ENCODE measurements around the gene PDK1.
"Not testable (repeated sequence)": the region's sequence is repeated elsewhere in the genome, so short reads cannot be mapped to it uniquely, and the experiment has no call there.

Gene PDK1

DNA sequence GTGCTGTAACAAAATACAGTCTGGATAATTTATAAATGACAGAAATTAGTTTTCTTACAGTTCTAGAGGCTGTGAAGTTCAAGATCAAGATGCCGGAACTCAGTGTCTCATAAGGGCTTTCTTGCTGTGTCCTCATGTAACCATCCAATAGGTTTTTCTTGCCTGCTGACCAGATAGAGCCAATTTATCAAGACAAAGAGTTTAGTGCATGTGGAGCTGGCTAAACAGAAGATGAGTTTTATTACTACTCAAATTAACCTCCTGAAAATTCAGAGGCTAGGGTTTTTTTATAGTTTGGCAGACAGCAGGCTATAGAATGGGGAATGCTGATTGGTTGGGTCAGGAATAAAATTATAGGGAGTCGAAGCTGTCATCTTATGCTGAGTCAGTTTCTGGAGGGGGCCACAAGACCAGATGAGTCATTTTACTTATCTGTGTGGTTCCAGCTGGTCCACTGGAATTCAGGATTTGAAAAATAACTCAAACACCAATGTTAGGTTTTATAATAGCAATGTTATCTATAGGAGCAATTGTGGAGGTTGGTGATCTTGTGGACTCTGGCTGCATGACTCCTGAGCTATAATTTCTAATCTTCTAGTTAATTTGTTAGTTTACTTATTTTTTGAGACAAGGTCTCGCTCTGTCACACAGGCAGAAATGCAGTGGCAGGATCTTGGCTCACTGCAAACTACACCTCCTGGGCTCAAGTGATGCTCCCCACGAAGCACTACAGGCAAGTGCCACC lies 3.2 kb upstream of the PDK1 start:
- DNase-seq (ENCODE audit: low read depth): no peak

DNA sequence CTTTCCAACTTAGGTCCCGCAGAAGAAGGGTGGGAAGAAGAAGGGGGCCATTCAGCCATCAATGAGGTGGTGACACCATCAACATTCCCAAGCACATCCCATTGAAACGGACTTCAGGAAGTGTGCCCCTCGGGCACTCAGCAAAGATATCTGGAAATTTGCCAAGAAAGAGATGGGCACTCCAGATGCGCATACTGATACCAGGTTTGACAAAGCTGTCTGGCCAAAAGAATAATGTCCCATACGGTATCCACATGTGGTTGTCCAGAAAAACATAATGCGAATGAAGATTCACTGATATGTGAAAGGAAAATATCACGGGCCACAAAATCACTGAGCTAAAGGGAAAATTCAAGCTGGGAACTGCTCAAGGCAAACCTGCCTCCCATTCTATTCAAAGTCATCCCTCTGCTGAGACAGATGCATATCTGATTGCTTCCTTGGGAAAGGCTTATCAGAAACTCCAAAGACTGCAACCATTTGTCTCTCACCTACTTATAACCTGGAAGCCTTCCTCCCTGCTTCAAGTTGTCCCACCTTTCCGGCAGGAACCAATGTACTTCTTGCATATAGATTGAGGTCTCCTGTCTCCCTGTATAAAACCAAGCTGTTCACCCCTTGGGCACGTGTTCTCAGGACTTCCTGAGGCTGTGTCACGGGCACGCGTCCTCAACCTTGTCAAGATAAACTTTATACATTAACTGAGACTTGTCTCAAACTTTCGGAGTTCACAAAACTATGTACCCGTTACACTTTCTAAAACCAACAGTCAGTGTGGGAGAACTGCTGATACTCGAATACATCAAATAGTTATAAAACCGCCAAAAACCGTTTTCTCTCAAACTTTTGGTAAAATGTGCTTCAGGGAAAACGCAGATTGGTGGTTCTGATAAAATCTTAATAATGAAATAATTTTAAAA lies 1.3 kb upstream of the PDK1 start:
- no peak for DNase-seq (ENCODE audit: low read depth)

DNA sequence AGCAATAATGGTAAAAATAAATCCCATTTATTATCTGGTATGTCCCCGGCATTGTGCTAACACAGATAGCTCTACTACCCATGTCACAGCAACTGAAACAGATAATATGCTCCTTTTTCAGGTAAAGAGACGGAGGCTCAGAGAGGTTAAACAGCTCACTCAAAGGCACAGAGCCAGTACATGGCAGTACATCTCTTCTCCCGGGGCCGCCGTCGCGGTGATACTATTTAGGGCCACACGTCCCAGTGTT lies 693 bp upstream of the PDK1 start:
- DNase-seq (ENCODE audit: low read depth): no peak

DNA sequence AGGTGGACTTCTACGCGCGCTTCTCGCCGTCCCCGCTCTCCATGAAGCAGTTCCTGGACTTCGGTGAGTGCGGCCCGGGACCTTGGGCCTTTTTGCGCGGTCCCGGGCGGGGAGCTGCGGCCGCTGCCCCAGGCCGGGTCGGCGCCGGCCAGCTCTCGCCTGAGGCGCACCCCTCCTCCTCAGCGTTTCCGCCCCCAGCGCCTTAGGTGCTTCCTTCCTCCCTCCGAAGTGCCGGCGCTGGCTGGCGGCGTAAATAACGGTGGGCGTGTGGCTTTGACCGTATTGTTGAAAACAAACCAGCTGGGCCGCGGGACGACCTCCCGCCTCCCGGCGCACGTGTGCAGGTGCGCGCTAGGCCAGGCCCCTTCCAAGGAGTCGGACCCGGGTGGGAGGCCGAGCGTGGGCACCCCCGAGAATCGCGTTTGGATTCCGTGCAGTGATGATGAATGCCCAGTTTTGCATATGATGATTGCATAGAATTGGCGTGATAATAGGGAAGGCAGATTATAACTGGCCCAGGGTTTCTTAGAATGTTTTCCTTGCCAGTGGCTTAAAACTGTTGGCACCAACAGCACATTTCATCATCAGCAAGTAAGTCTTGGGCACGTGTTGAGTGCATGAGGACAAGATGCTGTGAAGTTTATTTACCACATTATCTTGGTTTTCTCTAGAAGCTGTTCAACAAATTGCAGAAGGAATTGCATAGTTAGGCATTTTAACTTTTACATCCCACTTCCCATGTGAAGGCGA lies 569 bp downstream of the PDK1 start:
- DNase-seq (ENCODE audit: low read depth): peak; percentile 58

DNA sequence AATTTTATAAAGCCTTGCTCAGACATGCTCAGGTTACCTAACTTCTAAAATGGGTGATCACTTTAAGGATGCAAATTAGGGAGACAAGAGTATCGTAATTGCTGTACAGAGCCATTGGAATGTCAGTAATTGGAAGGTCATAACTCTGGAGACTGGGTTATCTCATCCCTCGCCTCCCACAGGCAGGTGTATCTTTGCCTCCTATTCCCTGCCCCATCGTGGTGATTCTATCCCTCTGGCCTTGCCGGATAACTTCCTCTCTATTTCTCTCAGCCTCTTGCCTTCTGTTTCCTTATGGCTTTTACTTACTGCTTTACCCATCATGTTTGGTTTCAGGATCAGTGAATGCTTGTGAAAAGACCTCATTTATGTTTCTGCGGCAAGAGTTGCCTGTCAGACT lies 2.5 kb downstream of the PDK1 start:
- no peak for DNase-seq (ENCODE audit: low read depth)

DNA sequence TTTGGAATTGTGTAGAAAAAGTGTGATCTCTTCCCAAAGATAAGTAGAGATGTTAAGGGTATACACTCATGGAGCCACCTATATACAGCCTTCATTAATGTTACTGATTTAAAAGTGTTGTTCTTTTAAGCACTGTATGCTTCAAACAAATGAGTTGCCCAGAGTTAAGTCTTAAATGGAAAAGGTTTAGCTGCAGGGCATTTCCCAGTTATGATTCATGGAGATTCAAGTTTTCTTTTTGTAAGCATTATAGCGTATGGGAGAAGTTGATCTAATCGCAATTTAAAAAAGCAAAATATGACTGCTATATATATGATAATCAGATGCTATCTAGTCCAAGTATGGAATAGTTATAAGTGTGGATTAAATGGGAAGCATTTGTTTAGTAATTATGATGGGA lies 4.8 kb downstream of the PDK1 start:
- DNase-seq (ENCODE audit: low read depth): no peak

DNA sequence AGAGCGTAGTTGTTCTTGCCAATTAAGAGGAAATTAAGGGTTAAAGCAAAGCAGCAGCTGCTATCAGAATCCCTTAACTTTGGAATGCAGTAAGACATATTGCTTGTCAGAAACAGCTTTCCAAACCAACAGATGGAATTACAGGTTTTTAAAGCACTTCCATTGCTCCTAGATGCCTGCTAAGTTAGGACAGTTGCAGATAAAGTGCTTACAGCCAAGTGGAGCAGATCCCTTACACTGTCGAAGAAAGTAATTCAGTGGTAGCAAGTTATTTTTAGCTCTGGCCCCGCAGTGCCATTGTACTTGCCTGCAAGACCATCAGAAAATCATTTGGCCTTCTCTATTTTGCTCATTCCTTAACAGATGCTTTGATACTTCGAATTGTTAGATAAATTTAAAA lies 5.4 kb downstream of the PDK1 start:
- no peak for DNase-seq (ENCODE audit: low read depth)

DNA sequence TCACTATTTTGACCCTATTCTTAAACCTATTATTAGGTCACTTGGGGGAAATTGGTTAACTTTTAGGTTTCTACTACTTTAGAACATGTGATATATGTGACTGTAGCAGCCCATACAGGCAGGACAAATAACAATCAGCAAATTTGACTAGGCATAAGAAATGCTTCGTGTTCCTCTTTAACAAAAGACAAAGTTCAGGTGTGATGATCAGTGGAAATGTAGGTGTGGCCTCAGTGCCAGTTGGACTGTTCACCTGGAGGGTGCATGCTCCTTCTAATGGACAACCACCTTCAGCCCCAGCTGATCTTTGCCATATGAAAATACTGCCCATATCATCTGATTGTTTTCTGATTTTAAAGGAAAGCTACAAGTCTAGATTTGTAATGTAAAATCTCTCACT lies 6.4 kb downstream of the PDK1 start:
- DNase-seq (ENCODE audit: low read depth): no peak

DNA sequence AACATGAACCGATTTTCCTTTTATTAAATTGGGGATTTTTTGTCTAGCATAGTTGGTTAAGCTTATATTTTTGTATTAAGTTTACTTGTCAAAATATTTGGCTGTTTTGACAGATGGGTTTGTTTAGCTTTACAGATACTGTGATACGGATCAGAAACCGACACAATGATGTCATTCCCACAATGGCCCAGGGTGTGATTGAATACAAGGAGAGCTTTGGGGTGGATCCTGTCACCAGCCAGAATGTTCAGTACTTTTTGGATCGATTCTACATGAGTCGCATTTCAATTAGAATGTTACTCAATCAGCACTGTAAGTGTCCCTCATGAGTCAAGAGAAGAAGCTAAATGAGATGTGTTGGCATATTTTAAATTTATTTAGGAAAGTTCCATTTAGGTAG lies 8.5 kb downstream of the PDK1 start:
- DNase-seq (ENCODE audit: low read depth): no peak

DNA sequence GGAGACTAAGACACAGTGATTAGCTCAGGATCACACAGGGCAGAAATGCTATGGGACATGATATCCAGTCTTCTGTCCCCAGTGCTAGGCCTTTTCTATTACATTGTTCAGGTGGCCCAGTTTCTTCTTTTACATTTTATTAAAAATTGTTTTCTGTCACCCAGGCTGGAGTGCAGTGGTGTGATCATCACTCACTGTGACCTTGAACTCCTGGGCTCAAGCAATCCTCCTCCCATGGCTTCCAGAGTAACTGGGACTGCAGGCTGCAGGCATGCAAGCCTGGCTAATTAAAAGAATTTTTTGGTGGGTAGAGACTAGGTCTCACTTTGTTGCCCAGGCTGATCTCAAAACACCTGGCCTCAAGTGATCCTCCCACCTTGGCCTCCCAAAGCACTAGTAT lies 15.4 kb downstream of the PDK1 start:
- DNase-seq (ENCODE audit: low read depth): no peak

DNA sequence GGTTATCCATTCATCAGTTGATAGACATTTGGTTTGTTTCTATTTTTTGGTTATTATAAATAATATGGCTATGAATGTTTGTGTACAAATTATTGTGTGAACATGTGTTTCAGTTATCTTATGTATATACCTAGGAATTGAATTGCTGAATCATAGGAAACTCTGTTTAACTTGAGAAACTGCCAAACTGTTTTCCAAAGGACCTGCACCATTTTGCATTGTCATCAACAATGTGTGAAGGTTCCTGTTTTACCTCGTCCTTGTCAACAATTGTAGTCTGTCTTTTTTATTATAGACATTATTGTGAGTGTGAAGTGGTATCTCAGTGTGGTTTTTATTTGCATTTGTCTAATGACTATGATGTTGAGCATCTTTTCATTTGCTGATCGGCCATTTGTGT lies 17.1 kb downstream of the PDK1 start:
- DNase-seq (ENCODE audit: low read depth): no peak

DNA sequence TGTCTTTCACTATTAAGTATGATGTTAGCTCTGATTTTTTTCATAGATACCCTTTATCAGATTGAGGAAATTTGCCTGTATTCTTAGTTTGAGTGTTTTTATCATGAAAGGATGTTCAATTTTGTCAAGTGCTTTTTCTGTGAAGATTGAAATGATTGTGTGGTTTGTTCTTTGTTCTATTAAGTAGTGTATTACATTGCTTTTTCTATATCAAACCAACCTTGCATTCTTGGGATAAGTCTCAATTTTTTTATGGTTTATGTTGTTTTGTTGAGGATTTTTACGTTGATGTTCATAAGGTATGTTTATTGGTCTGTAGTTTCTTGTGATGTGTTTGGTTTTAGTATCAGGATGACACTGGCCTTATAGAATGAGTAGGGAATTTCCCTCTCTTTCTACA lies 19.1 kb downstream of the PDK1 start:
- no peak for DNase-seq (ENCODE audit: low read depth)

DNA sequence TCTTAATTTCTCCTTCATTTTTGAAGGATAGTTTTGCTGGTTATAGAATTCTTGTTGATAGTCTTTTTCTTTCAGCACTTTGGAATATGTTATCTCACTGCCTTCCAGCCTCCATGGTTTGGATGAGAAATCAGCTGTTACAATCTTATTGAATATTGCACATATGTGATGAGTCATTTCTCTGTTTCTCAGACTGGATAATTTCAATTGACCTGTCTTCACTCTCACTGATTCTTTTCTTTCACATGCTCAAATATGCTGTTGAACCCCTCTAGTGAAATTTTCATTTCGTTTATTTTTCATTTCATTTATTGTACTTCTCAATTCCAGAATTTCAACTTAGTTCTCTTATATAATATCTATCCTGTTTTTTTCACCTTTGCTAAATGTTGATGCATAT lies 22.2 kb downstream of the PDK1 start:
- DNase-seq (ENCODE audit: low read depth): no peak

DNA sequence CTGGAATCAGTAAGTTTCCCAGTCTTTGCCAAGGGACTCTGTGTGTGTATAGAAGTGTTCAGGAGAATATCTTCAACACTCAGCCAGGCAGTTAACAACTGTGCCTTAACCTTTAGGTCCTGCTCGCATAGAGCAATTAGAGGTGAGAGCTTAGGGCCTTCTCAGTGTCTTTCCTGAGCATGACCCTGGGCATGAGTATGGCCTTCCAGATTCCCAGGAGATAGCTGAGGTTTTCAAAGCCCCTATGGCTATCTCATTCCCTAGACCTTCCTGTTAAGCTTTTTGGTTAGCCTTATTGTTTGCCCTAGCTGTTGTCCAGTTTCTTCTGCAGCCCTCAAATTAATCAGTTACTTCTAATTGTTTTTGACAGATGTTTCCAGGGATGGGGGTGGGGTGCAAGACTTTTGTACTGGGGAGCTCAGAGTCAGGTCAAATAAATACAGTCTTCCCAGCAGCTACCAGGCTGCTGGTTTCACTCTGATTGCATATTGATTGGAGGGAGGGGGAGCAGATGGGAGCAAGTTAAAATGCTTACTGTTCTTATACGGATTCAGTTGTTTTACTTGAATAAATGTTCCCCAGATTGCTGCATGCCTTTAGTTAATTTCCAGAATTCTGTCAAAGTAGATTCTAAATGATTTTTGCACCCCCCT lies 23.1 kb downstream of the PDK1 start:
- no peak for DNase-seq (ENCODE audit: low read depth)

DNA sequence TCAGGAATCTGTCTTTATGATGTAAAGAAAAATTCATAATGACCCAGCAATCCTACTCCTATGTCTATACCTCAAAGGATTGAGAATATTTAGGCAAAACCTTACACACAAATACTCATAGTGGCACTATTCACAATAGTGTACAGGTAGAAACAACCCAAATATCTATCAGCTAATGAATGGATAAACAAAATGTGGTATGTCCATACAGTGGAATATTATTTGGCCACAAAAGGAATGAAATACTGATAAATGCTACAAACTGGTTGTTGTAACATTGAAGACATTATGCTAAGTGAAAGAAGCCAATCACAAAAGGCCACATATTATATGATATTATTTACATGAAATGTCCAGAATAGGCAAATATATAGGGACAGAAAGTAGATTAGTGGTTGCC lies 24.7 kb downstream of the PDK1 start:
- DNase-seq (ENCODE audit: low read depth): no peak

DNA sequence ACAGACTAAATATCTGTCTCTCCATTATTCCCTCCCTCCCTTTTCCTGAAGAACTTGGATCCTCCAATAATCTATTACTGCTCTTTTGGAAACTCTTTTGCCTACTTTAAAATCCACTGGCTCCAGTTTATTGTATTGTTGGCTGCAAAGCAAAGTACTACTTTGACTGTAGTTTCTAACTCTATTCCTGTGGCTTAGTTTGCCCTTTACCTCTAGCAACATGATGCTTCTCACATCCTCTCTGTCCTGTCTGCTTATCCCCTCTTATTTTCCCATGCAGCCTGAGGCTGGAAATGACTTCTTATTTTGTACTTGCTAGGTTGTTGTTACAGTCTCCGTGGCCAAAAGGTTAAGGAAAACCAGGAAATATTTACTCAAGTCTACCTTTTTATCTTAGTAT lies 26.8 kb downstream of the PDK1 start:
- DNase-seq (ENCODE audit: low read depth): no peak

DNA sequence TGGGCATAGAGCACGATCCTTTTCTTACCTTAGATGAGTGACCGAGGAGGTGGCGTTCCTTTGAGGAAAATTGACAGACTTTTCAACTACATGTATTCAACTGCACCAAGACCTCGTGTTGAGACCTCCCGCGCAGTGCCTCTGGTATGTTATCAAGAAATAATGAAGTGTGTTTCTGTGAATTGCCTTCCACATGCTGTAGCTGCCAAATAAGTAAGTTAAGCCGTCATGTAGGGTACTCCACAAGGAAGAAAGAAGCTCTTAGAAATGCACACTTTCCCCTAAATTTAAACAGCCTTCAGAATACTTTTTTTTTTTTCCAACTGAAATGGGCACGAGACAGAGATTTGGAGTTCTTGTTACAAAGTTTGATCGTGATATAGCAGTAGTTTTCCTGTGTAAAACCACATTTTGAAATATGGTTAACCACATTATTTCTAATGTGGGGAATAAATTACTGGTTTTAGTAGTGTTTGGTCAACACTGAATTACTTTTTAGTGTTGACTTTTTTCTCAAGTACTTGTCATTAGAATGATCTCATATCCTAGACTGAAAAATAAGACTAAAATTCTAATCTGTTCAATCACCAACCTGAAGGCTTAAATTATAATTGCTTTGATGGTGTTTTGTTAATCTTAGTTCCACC lies 30.5 kb downstream of the PDK1 start:
- no peak for DNase-seq (ENCODE audit: low read depth)

DNA sequence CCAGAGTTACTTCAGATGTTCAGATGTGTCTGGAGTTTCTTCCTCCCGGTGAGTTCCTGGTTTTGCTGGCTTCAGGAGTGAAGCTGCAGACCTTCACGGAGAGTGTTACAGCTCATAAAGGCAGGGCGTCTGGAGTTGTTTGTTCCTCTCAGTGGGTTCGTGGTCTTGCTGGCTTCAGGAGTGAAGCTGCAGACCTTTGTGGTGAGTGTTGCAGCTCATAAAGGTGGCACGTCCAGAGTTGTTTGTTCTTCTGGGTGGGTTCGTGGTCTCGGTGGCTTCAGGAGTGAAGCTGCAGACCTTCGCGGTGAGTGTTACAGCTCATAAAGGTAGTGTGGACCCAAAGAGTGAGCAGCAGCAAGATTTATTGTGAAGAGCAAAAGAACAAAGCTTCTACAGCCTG lies 31.3 kb downstream of the PDK1 start:
- not testable (repeated sequence) for DNase-seq (ENCODE audit: low read depth)

DNA sequence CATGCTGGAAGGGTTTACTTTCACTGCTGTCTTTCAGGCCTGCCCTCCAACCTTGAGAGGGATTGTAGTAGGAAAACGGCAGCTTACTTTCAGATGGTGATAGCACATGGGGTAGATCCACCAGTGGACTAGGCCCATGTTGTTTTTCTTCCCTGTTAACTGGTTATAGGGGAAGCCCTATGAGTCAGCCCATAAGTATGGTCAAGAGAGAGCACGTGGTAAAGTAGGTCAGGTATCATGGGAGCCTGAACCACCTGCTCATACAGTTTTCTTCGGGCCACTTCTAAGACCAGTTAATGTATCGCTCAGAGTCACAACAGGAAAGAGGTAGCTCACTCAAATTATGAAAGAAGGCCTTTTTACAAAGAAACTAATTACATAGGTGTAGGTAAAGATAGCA lies 33.0 kb downstream of the PDK1 start:
- DNase-seq (ENCODE audit: low read depth): no peak

DNA sequence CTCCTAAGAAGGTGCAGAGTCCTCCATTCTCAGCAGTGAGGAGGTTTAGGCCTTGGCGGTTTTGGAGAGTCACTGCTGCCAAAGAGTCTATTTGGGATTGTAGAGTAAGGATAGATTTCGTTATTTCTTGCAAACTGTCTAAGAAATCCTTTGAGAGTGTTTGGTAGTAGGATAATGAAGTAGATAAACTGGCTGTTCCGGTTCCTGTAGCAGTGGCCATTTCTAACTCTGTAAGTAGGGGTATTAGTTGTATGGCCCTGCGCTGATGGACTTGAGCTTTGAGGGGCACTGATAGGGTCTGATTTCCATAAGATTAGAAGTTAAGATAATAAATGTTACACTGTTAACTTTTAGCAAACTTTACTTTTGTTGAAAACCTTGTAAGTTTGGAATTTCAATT lies 35.5 kb downstream of the PDK1 start:
- not testable (repeated sequence) for DNase-seq (ENCODE audit: low read depth)

DNA sequence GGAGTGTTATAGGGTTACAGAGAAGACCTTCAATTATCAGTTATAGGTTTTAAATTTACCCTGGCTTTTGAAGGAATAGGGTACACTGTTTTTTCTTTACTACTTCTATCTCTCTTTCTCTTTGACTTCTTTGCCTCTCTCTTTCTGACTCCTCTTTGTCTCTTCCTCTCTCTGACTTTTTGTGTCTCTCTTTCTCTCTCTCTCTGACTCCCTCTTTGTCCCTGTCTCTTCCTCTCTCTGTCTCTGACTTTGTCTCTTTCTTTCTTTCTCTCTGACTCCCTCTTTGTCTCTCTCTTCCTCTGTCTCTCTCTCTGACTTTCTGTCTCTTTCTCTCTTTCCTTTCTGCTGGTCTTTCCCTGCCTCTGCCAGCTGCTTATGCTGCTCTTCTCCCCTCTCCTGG lies 36.3 kb downstream of the PDK1 start:
- DNase-seq (ENCODE audit: low read depth): not testable (repeated sequence)

DNA sequence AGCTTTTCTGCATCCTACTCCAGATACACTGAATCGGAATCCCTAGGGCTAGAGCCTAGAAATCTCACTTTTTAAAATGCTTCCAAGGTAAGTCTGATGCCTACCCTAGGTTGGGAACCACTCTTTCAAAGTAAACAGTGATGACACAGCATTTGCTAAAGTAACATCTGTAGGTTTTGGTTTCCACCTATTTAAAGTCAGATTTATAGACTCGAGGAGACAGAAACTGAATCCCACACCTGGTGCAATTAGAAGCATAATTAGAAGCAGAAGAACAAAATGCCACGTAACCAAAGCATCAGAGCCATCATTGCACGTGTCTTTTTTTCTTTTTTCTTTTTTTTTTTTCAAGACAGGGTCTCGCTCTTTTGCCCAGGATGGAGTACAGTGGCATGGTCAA lies 40.9 kb downstream of the PDK1 start:
- DNase-seq (ENCODE audit: low read depth): no peak

Data from stimulated activated CD8-positive, alpha-beta memory T cell treated with anti-CD3 and anti-CD28 coated beads, Interleukin-4, amount 100 ng/mL, for 24 hours (primary cell).